ENCODE data around the gene CALHM1. TPM values are rescaled to one million over a fixed set of nuclear protein-coding genes. Genes with fewer than 3 reads are reported as not detected.
"Not testable (repeated sequence)": the region's sequence is repeated elsewhere in the genome, so short reads cannot be mapped to it uniquely, and the experiment has no call there.

The CALHM1 gene
- polyA plus RNA-seq, 2 donors, result not detected

DNA sequence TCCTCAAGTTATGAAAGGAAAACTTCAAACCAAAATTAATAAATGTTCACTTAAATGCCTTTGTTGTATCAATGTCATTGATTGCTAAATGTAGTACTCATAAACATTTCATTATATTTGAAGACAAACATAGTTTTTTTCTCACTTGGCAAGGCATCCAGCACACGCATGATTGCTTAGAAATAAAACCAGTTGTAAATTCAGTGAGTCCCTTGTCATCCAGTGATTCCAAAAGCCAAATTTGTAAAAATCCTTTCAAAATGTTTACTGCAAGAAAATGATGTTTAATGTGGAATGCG, 28.7 kb upstream of the CALHM1 start:
- Histone ChIP-seq H3K36me3 (ENCODE audit: control insufficient read depth in 2 of 2, insufficient read depth in 2 of 2, low read length in 1 of 2) (no peaks in the 10 kb centered on the region), H3K27ac (ENCODE audit: low read depth in 2 of 2, low read length in 1 of 2) (no peak overlapping the region), H3K27me3 (ENCODE audit: control insufficient read depth in 1 of 2, insufficient read depth in 2 of 2, low read length in 2 of 2) (no peaks in the 10 kb centered on the region), H3K4me3 (ENCODE audit: low read depth in 1 of 2, low read length in 2 of 2) (no peak overlapping the region), H3K4me1 (ENCODE audit: control insufficient read depth in 2 of 2, insufficient read depth in 2 of 2, low read length in 1 of 2) (no peaks in the 10 kb centered on the region), H3K9me3 (ENCODE audit: control insufficient read depth in 2 of 2, insufficient read depth in 1 of 2, low read depth in 1 of 2, low read length in 1 of 2) (no peaks in the 10 kb centered on the region)
- WGBS, 2 donors, result 78 to 89% methylated on average over 2 of the region's 2 CpGs

- not testable (repeated sequence) for H3K27me3 ChIP-seq (ENCODE audit: control insufficient read depth in 1 of 2, insufficient read depth in 2 of 2, low read length in 2 of 2); H3K27ac ChIP-seq (ENCODE audit: low read depth in 2 of 2, low read length in 1 of 2); H3K36me3 ChIP-seq (ENCODE audit: control insufficient read depth in 2 of 2, insufficient read depth in 2 of 2, low read length in 1 of 2); H3K4me3 ChIP-seq (ENCODE audit: low read depth in 1 of 2, low read length in 2 of 2); H3K4me1 ChIP-seq (ENCODE audit: control insufficient read depth in 2 of 2, insufficient read depth in 2 of 2, low read length in 1 of 2); H3K9me3 ChIP-seq (ENCODE audit: control insufficient read depth in 2 of 2, insufficient read depth in 1 of 2, low read depth in 1 of 2, low read length in 1 of 2)
- 85 to 89% methylated on average over 8 of the region's 8 CpGs for WGBS, 2 donors
Measured at GRCh38 chr10:103486635-103487409, 28.1 kb upstream of the CALHM1 start.

DNA sequence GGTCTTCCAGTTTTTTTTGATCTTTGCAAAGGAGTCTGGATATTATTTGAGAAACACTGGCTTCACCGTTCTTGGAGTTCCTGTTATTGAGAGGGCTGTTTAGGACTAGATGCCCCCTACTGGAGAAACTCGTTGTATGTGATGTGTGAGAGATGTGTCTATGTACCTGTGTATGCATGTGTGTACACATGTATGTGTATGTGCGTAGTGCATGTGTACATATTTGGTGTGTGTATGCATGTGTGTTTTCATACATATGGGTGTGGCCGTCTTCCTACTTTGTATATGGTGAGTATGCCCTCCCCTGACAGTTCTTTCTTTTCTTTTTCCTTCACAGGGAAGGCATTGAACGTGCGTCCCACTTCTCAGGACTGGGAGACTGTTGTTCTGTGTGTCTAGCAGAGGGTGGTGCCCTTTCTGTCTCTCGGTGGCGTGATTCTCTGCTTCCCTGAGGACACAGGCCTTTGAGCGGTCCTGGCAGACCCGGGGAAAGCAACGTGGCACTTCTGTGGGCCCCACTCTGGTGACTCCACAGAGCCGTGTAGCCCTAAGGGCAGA, 23.4 kb upstream of the CALHM1 start:
- peaks cover 2% of the 10 kb centered on the region in 2 donors for H3K4me1 ChIP-seq (ENCODE audit: control insufficient read depth in 2 of 2, insufficient read depth in 2 of 2, low read length in 1 of 2)
- 56 to 64% methylated on average over 12 of the region's 12 CpGs for WGBS, 2 donors
- no peaks in the 10 kb centered on the region for H3K27me3 ChIP-seq (ENCODE audit: control insufficient read depth in 1 of 2, insufficient read depth in 2 of 2, low read length in 2 of 2)
- no peaks in the 10 kb centered on the region for H3K36me3 ChIP-seq (ENCODE audit: control insufficient read depth in 2 of 2, insufficient read depth in 2 of 2, low read length in 1 of 2)
- H3K27ac ChIP-seq (ENCODE audit: low read depth in 2 of 2, low read length in 1 of 2), result no peak overlapping the region
- H3K9me3 ChIP-seq (ENCODE audit: control insufficient read depth in 2 of 2, insufficient read depth in 1 of 2, low read depth in 1 of 2, low read length in 1 of 2), result no peaks in the 10 kb centered on the region
- H3K4me3 ChIP-seq (ENCODE audit: low read depth in 1 of 2, low read length in 2 of 2), result no peak overlapping the region

DNA sequence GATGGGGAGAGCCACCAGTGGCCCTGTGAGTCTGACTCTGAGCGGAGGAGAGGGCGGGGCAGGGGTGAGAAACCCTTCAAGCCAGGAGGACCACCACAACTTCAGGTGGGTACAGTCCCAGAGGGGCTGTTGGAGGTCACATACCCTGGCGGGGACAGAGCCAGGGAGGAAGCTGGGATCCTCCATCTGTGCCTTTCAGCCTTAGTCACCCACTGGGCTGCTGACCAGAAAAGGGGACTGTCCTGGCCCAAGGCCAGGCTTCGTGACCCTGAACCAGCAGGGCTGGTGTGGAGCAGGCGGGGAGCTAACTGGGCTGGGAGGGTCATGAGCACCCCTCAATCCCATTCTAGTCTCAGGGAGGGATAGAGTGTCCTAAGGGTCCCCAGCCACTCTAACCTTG, 21.8 kb upstream of the CALHM1 start:
- Histone ChIP-seq H3K27ac (ENCODE audit: low read depth in 2 of 2, low read length in 1 of 2) (no peak overlapping the region), H3K27me3 (ENCODE audit: control insufficient read depth in 1 of 2, insufficient read depth in 2 of 2, low read length in 2 of 2) (no peaks in the 10 kb centered on the region), H3K4me3 (ENCODE audit: low read depth in 1 of 2, low read length in 2 of 2) (no peak overlapping the region), H3K9me3 (ENCODE audit: control insufficient read depth in 2 of 2, insufficient read depth in 1 of 2, low read depth in 1 of 2, low read length in 1 of 2) (no peaks in the 10 kb centered on the region), H3K4me1 (ENCODE audit: control insufficient read depth in 2 of 2, insufficient read depth in 2 of 2, low read length in 1 of 2) (peaks cover 2% of the 10 kb centered on the region in 2 donors), H3K36me3 (ENCODE audit: control insufficient read depth in 2 of 2, insufficient read depth in 2 of 2, low read length in 1 of 2) (no peaks in the 10 kb centered on the region)
- WGBS, 2 donors, result 64 to 72% methylated on average over 5 of the region's 5 CpGs

DNA sequence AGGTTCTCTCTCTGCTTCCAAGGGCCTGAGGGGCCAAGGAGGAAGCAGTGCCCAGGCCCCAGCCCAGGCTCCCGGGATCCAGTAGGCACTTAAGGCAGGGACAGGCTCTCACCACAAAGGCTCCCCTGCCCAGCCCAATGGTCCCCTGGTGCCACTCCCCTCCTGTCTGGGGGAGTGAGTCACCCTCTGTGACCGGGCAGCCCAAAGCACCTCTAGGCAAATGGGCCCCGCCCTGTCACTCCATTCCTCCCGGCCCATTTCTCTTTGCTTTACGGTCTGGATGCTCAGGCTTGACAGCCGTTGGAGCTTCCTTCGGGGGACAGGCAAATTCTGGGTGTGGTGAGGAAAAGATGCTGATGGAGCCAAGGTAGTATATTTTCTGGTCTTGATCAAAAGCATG, 20.4 kb upstream of the CALHM1 start, which contains the start of gene CALHM3:
Gene CALHM3 (minus strand): TSS at position 106 of the 400 bp plus-strand sequence. CDS start 208 bp downstream, outside the sequence.
- 41 to 61% methylated on average over 7 of the region's 7 CpGs for WGBS, 2 donors
- no peaks in the 10 kb centered on the region for H3K9me3 ChIP-seq (ENCODE audit: control insufficient read depth in 2 of 2, insufficient read depth in 1 of 2, low read depth in 1 of 2, low read length in 1 of 2)
- H3K27ac ChIP-seq (ENCODE audit: low read depth in 2 of 2, low read length in 1 of 2), result no peak within 1 kb of the TSS

DNA sequence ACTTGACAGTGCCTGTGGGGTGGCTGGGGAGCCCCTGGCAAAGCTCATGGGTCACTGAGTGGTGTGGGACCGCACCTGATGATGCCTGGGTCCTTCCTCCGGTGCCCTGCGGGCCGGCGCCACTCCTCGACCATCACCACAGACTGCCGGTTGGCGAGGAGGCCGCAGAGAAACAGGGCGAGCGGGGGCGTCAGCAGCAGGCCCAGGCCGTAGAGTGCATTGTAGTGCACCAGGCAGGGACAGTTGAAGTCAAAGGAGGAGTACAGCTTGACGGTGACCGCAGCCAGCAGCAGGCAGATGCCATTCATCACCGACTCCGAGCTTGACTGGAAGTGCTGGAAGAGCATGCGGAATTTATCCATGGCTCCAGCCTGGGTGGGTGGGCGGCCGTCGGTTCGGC, 20.0 kb upstream of the CALHM1 start:
- no peak overlapping the region for H3K4me3 ChIP-seq (ENCODE audit: low read depth in 1 of 2, low read length in 2 of 2)
- no peaks in the 10 kb centered on the region for H3K27me3 ChIP-seq (ENCODE audit: control insufficient read depth in 1 of 2, insufficient read depth in 2 of 2, low read length in 2 of 2)
- H3K4me1 ChIP-seq (ENCODE audit: control insufficient read depth in 2 of 2, insufficient read depth in 2 of 2, low read length in 1 of 2), result peaks cover 2% of the 10 kb centered on the region in 2 donors
- no peaks in the 10 kb centered on the region for H3K36me3 ChIP-seq (ENCODE audit: control insufficient read depth in 2 of 2, insufficient read depth in 2 of 2, low read length in 1 of 2)
- no peak overlapping the region for H3K27ac ChIP-seq (ENCODE audit: low read depth in 2 of 2, low read length in 1 of 2)
- no peaks in the 10 kb centered on the region for H3K9me3 ChIP-seq (ENCODE audit: control insufficient read depth in 2 of 2, insufficient read depth in 1 of 2, low read depth in 1 of 2, low read length in 1 of 2)
- WGBS, 2 donors, result 87% methylated on average over 22 of the region's 22 CpGs

More for the DNA sequence above, 20.4 kb upstream of the CALHM1 start, which contains the start of gene CALHM3:
- H3K27me3 ChIP-seq (ENCODE audit: control insufficient read depth in 1 of 2, insufficient read depth in 2 of 2, low read length in 2 of 2), result no peaks in the 10 kb centered on the region
- H3K4me1 ChIP-seq (ENCODE audit: control insufficient read depth in 2 of 2, insufficient read depth in 2 of 2, low read length in 1 of 2), result peaks cover 2% of the 10 kb centered on the region in 2 donors
- no peak within 1 kb of the TSS for H3K4me3 ChIP-seq (ENCODE audit: low read depth in 1 of 2, low read length in 2 of 2)
- no peaks in the 10 kb centered on the region for H3K36me3 ChIP-seq (ENCODE audit: control insufficient read depth in 2 of 2, insufficient read depth in 2 of 2, low read length in 1 of 2)

GRCh38 chr10:103476046-103476768, 17.5 kb upstream of the CALHM1 start:
- Histone ChIP-seq H3K27me3 (ENCODE audit: control insufficient read depth in 1 of 2, insufficient read depth in 2 of 2, low read length in 2 of 2) (no peaks in the 10 kb centered on the region), H3K4me3 (ENCODE audit: low read depth in 1 of 2, low read length in 2 of 2) (no peak overlapping the region), H3K4me1 (ENCODE audit: control insufficient read depth in 2 of 2, insufficient read depth in 2 of 2, low read length in 1 of 2) (peaks cover 2 to 6% of the 10 kb centered on the region in 2 donors), H3K27ac (ENCODE audit: low read depth in 2 of 2, low read length in 1 of 2) (no peak overlapping the region), H3K36me3 (ENCODE audit: control insufficient read depth in 2 of 2, insufficient read depth in 2 of 2, low read length in 1 of 2) (no peaks in the 10 kb centered on the region), H3K9me3 (ENCODE audit: control insufficient read depth in 2 of 2, insufficient read depth in 1 of 2, low read depth in 1 of 2, low read length in 1 of 2) (no peaks in the 10 kb centered on the region)
- WGBS, 2 donors, result 74 to 78% methylated on average over 11 of the region's 11 CpGs

- Histone ChIP-seq H3K27me3 (ENCODE audit: control insufficient read depth in 1 of 2, insufficient read depth in 2 of 2, low read length in 2 of 2) (no peaks in the 10 kb centered on the region), H3K36me3 (ENCODE audit: control insufficient read depth in 2 of 2, insufficient read depth in 2 of 2, low read length in 1 of 2) (no peaks in the 10 kb centered on the region), H3K4me3 (ENCODE audit: low read depth in 1 of 2, low read length in 2 of 2) (no peak overlapping the region), H3K4me1 (ENCODE audit: control insufficient read depth in 2 of 2, insufficient read depth in 2 of 2, low read length in 1 of 2) (peaks cover 2 to 6% of the 10 kb centered on the region in 2 donors), H3K27ac (ENCODE audit: low read depth in 2 of 2, low read length in 1 of 2) (no peak overlapping the region), H3K9me3 (ENCODE audit: control insufficient read depth in 2 of 2, insufficient read depth in 1 of 2, low read depth in 1 of 2, low read length in 1 of 2) (no peaks in the 10 kb centered on the region)
- WGBS, 2 donors, result 85 to 88% methylated on average over 4 of the region's 4 CpGs
Measured at GRCh38 chr10:103475437-103475836, 16.7 kb upstream of the CALHM1 start.

DNA sequence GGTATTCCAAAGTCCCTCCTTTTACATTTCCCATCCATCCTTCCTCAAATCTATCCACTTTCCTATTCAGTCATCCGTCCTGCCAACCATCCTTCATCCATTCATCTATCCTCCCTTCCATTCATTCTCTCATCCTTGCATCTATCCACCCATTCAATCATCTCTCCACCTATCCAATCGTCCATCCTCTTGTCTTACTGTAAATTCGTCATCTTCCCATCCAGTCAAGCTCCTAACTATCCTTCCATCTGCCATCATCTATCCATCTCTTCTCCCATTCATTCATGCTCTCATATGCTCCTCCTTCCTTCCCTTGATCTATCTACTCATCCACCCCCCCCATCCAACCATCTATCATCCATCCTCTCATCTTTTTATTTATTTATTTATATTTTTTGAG, 15.4 kb upstream of the CALHM1 start:
- no peaks in the 10 kb centered on the region for H3K9me3 ChIP-seq (ENCODE audit: control insufficient read depth in 2 of 2, insufficient read depth in 1 of 2, low read depth in 1 of 2, low read length in 1 of 2)

More for the DNA sequence above, 15.4 kb upstream of the CALHM1 start:
- no peak overlapping the region for H3K4me3 ChIP-seq (ENCODE audit: low read depth in 1 of 2, low read length in 2 of 2)
- H3K27ac ChIP-seq (ENCODE audit: low read depth in 2 of 2, low read length in 1 of 2), result no peak overlapping the region
- H3K36me3 ChIP-seq (ENCODE audit: control insufficient read depth in 2 of 2, insufficient read depth in 2 of 2, low read length in 1 of 2), result no peaks in the 10 kb centered on the region
- H3K27me3 ChIP-seq (ENCODE audit: control insufficient read depth in 1 of 2, insufficient read depth in 2 of 2, low read length in 2 of 2), result no peaks in the 10 kb centered on the region
- peaks cover 2 to 4% of the 10 kb centered on the region in 2 donors for H3K4me1 ChIP-seq (ENCODE audit: control insufficient read depth in 2 of 2, insufficient read depth in 2 of 2, low read length in 1 of 2)
- WGBS, 2 donors, result 88 to 90% methylated on average over 3 of the region's 3 CpGs
